A172 (cell line): ENCODE data around the gene CHORDC1. TPM values are rescaled to one million over a fixed set of nuclear protein-coding genes. Genes with fewer than 3 reads are reported as not detected.
"Not testable (repeated sequence)": the region's sequence is repeated elsewhere in the genome, so short reads cannot be mapped to it uniquely, and the experiment has no call there.

Source experiments
- DNase-seq: peaks from one replicate; pipeline ENCODE4 v3.0.0-alpha.2; 2015; ENCODE audit warnings: low spot score
- total RNA-seq: library from RNA; depleted of rRNA; stranded (reverse); fragments of >200 nt; shearing (Covaris generic); gene quantifications from 2 replicates; pipeline ENCODE4 v1.2.3, GENCODE V29; 2014; rRNA removed

Gene CHORDC1
- total RNA-seq: 52.3 and 68.8 TPM in 2 replicates

- peak; percentile 48 for DNase-seq
Observed at GRCh38 chr11:90222459-90223247, at the start of gene CHORDC1. Gene CHORDC1, minus strand, starts transcription at chr11:90223049. Its CDS starts 95 bp downstream, at chr11:90222954.

GRCh38 chr11:90257158-90257525 is 34.3 kb upstream of the CHORDC1 start:
- no peak for DNase-seq

DNA sequence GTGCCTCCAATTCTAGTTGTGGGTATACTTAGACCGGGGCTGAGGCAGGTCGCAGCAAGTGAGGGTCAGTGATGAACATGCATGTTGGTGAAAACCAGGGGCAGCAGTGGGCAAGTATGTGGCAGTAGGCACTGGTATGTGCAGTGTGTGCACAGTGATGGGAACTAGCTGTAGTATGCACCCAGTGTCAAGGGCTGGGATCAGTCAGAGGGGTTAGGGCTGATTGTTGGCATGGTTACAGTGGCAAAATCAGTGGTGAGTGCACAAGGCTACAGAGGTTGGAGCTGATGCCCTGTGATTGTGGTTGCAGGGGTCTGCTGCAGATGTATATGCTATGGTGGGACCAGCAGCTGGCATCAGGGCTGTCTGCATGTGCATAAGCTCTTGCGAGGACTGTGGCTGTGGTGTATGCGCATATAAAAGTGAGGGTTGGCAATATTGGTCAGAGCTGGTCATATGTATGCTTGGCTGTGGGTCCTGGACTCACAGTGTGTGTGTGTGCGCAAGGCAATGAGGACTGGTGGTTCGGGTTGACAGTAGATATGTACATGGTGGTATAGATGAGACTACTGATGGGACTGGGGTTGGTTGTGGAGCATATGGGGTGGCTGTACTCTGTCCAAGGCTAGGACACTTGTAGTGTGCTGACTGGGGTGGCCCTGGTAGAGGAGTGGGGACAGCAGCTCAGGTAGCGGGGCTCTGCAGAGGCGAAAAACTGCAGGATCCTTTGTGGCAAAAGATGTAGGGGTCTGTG is 33.7 kb upstream of the CHORDC1 start:
- DNase-seq: no peak

- no peak for DNase-seq
Observed at GRCh38 chr11:90254065-90254464, 31.2 kb upstream of the CHORDC1 start.

- DNase-seq: no peak
Observed at GRCh38 chr11:90252053-90252452, 29.2 kb upstream of the CHORDC1 start.

- DNase-seq: no peak
Observed at GRCh38 chr11:90251599-90251998, 28.8 kb upstream of the CHORDC1 start.

DNA sequence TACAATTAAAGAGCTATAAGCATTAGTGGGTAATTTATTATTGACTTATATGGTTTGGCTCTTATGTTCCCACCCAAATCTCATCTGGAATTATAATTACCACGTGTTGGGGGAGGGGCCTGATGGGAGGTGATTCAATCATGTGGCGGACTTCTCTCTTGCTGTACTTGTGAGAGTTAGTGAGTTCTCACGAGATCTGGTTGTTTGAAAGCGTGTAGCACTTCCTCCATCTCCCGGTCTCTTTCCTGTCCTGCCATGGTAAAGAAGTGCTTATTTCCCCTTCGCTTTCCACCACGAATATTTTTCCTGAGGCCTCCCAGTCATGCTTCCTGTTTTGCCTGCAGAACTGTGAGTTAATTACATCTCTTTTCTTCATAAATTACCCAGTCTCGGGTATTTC is 28.1 kb upstream of the CHORDC1 start:
- no peak for DNase-seq

DNA sequence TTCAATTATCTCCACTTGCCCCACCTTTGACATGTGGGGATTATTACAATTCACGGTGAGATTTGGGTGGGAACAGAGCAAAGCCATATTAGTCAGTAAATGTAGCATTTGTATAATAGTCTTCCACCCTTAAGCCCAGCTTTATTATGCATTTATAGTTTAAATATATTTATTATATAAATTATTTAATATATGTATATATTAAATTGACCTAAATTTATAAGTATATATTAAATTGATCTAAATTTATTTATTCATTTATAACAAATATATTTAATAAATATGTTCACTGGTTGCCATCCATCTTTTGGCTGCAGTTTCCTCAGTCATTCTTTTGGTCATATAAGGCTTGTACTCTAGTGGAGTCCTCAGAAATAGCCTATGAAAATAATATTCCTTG is 23.6 kb upstream of the CHORDC1 start:
- no peak for DNase-seq

DNA sequence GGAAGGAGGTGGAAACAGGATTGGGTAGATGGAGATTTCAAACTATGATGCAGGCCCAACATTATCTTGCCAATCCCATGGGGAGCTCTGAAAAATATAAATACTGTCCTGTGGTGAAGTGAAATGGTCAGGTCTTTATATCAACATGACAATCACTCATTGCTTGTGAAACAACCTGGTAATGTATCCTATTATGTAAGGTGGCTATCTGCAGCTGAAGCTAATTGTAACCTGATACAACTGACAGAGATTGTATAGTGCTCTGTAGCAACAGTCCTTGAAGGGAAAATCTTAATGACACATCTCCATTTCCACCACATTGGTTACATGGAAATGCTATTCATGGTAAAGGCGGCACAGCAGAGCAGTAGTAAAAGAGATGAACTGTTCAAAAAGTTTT is 20.7 kb upstream of the CHORDC1 start:
- DNase-seq: no peak

GRCh38 chr11:90242894-90243416 is 20.1 kb upstream of the CHORDC1 start:
- no peak for DNase-seq

DNA sequence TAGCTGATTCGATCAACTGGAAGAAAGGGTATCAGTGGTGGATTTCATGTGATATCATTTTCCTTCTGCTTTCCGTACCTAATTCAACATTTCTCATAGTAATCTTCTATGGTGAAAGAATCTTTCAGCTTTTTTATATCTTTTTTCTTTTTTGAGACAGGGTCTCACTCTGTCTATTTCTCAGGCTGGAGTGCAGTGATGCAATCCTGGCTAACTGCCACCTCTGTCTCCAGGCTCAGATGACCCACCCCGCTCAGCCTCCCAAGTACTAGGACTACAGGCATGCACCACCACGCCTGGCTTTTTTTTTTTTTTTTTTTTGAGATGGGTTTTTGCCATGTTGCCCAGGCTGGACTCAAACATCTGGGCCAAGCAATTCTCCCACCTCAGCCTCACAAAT is 18.6 kb upstream of the CHORDC1 start:
- DNase-seq: no peak

DNA sequence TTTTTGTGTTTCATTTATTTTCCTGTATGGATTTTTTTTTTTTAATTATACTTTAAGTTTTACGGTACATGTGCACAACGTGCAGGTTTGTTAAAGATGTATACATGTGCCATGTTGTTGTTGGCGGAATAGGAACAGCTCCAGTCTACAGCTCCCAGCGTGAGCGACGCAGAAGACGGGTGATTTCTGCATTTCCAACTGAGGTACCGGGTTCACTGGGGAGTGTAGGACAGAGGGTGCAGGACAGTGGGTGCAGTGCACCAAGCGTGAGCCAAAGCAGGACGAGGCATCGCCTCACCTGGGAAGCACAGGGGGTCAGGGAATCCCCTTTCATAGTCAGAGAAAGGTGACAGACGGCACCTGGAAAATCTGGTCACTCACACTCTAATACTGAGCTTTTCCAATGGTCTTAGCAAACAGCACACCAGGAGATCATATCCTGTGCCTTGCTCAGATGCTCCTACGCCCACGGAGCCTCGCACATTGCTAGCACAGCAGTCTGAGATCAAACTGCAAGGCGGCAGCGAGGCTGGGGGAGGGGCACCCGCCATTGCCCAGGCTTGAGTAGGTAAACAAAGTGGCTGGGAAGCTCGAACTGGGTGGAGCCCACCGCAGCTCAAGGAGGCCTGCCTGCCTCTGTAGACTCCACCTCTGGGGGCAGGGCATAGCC is 17.3 kb upstream of the CHORDC1 start:
- not testable (repeated sequence) for DNase-seq

GRCh38 chr11:90237004-90237403 is 14.2 kb upstream of the CHORDC1 start:
- no peak for DNase-seq

DNA sequence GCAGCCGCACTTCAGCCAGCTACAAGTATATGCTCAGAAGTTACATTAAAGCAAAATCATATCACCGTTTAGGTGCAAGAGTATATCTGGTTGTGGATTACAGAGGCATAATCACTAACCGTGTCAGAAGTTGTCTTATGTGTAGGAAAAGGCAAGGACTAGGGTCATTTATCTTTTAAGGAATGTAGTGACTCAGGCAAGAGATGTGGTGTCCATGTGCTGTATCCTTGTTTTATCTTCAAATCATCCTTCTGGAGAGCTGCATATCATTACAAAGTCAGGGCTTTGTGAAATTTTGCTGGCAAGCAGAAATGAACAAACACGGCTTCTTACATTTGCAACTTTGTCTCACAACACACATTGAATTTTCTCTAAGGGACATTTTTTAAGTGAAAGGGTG is 12.7 kb upstream of the CHORDC1 start:
- DNase-seq: peak; percentile 1

DNA sequence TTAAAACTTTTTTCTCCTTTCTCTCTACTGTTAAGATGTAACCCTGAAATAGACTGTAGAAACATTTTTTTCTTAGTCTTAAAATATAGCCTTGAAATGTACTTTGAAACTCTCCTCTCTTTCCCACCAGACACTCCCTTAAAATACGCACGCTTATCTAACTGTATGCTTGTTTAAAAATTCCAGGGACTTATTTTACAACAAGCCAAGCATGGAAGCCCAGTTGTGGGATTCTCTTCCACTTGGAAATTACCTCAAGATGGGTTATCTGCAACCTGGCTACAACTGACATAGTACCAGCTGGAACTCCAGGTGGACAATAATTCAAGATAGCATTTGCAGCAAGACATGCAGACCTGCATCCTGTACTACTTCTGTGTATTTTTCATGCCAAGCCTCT is 12.1 kb upstream of the CHORDC1 start:
- no peak for DNase-seq

- peak; percentile 1 for DNase-seq
Observed at GRCh38 chr11:90229791-90230190, 6.9 kb upstream of the CHORDC1 start.

DNA sequence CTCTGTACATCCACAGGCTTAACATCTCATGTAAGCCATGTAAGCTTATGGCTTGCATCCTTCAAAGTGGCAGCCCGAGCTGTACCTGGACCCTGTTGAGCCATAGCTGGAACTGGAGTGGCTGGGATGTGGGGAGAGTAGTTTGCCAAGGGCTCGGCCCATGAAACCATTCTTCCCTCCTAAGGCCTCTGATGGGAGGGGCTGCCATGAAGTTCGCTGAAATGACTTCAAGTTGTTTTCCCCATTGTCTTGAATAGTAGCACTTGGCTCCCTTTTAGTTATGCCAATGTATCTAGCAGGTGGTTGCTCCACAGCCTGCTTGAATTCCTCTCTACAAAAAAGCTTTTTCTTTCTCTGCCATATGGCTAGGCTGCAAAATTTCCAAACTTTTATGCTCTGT is 5.2 kb upstream of the CHORDC1 start:
- DNase-seq: no peak

GRCh38 chr11:90223248-90223585 is 368 bp upstream of the CHORDC1 start:
- DNase-seq: no peak

DNA sequence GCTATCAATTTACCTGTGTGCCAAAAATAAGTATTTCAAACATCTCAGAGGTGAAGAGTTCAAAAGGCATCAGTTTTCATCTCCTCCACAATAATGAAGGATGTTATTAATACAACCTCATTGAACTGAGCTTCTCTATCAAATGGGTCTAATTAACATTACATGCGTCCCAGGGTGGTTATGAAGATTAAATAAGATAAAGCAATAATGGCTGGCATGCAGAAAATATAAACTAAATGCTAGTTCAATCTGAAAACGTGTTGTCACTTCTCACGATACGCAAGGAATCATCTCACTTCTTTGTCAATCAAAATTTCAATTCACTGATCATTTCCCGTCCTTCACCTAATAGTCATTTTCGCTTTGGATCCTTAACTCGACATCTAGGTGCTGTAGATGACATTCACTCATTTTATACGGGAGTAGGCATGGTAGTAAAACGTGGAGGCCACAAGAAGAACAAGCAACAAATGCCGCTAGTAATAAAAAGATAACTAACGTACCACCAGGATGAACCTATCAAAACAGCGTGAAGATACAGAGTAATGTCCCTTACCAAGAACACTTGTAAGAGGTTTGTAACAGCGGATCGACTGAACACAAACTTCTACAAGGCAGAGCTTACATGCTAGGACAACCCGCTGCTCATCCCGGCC is 918 bp downstream of the CHORDC1 start:
- no peak for DNase-seq

DNA sequence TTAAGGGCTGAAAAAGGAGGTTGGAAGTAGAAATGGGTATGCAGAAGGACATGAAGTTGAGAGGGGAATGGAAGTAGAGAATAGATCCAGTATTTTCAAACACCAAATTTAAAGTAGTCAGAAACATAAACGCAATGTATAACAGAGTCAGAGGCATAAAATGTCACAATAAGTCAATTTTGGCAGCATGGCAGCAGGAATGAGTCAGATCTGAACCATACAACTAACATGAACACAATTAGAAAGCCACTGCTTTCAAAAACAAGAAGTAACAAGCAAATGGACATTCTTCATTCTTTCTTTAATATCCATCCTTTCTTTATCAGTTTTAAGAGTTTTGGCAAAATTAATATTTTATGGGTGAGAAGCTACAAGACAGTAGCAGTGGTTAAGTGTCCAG is 2.5 kb downstream of the CHORDC1 start:
- DNase-seq: peak; percentile 6

DNA sequence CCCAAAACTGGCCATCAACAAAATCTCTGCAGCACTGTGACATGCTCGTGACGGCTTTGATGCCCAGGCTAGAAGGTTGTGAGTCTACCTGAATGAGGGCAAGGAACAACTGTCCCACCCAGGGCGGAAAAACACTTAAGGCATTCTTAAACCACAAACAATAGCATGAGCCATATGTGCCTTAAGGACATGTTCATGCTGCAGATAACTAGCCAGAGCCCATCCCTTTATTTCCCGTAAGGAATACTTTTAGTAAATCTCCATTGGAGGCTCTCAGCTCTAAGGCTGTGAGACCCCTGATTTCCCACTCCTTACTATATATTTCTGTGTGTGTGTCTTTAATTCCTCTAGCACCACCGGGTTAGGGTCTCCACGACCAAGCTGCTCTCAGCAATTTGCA is 3.4 kb downstream of the CHORDC1 start:
- DNase-seq: no peak

DNA sequence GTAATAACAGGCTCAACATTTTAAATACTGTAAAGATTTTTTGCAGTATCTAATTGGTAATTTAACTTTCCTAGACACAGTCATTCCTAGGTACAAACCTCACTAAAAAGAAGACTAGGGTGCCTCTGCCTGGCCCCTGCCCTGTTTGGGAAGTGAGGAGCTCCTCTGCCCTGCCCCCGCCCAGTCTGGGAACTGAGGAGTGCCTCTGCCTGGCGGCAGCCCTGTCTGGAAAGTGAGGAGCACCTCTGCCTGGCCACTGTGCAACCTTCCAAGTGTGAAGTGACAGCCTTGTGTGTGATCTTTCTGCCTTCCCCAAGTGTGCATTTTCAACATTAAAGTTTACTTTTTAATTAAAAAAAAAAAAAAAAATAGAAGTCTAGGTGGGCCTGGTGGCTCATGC is 4.2 kb downstream of the CHORDC1 start:
- DNase-seq: no peak
